Stimulated activated CD4-positive, alpha-beta T cell treated with anti-CD3 and anti-CD28 coated beads, TNF-alpha, amount 100 ng/mL, for 4 hours (primary cell): ENCODE measurements around the gene ZMIZ1.

ENCODE experiments used
- DNase-seq, 3 experiments: peaks; one replicate each; pipeline ENCODE4 v3.0.0-alpha.2; 2020; ENCODE audit warnings: low read depth in 3 of 3

Gene ZMIZ1

GRCh38 chr10:79187121-79187940, 118.6 kb downstream of the ZMIZ1 start:
- DNase-seq, result no peak

GRCh38 chr10:79188154-79188965, 119.6 kb downstream of the ZMIZ1 start:
- no peak for DNase-seq

- DNase-seq, result no peak
These were observed 120.4 kb downstream of the ZMIZ1 start for GRCh38 chr10:79189181-79189580.

- no peak for DNase-seq
These were observed 121.2 kb downstream of the ZMIZ1 start for GRCh38 chr10:79189853-79190435.

GRCh38 chr10:79190740-79191261, 122.0 kb downstream of the ZMIZ1 start:
- DNase-seq, result no peak

GRCh38 chr10:79191951-79192676, 123.3 kb downstream of the ZMIZ1 start:
- DNase-seq, result no peak

GRCh38 chr10:79192677-79193003, 123.9 kb downstream of the ZMIZ1 start:
- no peak for DNase-seq

GRCh38 chr10:79193694-79194382, 125.1 kb downstream of the ZMIZ1 start:
- no peak for DNase-seq

- DNase-seq, result peak; percentile 58 to 65 (median 59)
These were observed 126.5 kb downstream of the ZMIZ1 start for GRCh38 chr10:79195091-79195923.

GRCh38 chr10:79196470-79197461, 128.0 kb downstream of the ZMIZ1 start:
- DNase-seq, result peak; percentile 35 to 62 (median 49)

GRCh38 chr10:79197558-79197957, 128.8 kb downstream of the ZMIZ1 start:
- no peak for DNase-seq

- DNase-seq, result no peak
These were observed 131.6 kb downstream of the ZMIZ1 start for GRCh38 chr10:79200346-79200745.

- no peak for DNase-seq
These were observed 132.9 kb downstream of the ZMIZ1 start for GRCh38 chr10:79201706-79202105.

- DNase-seq, result no peak
These were observed 133.6 kb downstream of the ZMIZ1 start for GRCh38 chr10:79202188-79203013.

- no peak for DNase-seq
These were observed 134.4 kb downstream of the ZMIZ1 start for GRCh38 chr10:79203014-79203644.

GRCh38 chr10:79203833-79204232, 135.1 kb downstream of the ZMIZ1 start:
- no peak for DNase-seq

GRCh38 chr10:79206300-79207095, 137.7 kb downstream of the ZMIZ1 start:
- no peak for DNase-seq
